ENCODE measurements around the gene PTPRM.
A peak's percentile ranks its signal among the peaks of the same experiment; 100 is the strongest.
"Not testable (repeated sequence)": the region's sequence is repeated elsewhere in the genome, so short reads cannot be mapped to it uniquely, and the experiment has no call there.

The PTPRM gene

DNA sequence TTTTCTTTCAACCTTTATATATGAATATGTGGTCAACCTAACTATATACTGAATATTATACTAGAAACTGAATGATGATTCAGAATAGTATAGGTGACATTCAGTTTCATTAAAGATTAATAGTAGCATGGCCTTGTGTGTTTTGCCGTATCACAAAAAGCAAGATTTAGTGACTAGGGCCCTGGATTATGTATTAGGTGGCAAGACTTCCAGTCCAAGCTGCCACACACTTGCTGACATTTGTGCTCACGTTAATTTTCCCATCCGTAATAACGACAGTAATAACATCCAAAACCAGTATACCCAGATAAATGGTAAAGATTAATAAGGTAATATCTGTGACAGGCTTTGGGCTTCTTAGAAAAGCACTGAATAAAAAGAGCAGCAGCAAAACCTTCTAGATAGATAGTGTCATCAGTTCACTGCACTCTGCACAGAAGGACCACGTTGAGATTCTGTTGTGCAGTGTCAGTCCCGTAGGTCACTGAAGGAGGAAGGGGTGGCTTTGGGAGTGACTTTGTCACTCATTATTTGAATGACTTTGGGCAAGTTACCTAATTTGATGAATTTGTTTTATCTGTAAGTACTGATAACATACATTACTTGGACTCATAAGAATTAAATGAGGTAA is 451.7 kb downstream of the PTPRM start:
- no peak for DNase-seq

DNA sequence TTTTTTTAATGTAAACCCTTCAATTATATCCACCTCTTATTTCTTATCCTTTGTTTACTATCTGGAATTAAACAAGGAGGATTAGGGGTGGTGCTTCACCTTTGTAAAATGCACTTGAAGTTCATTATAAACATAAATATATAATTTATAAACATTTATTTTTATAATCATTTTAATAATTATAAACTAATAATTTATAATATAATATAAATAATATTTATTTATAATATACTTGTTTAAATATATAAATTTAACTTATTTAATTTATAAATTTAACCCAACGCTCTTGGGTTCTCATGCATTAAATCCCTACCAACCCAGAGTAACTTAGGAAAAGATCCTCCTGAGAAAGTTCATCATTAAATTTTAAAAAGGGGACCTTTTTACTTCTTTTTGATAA is 452.5 kb downstream of the PTPRM start:
- DNase-seq = no peak

DNA sequence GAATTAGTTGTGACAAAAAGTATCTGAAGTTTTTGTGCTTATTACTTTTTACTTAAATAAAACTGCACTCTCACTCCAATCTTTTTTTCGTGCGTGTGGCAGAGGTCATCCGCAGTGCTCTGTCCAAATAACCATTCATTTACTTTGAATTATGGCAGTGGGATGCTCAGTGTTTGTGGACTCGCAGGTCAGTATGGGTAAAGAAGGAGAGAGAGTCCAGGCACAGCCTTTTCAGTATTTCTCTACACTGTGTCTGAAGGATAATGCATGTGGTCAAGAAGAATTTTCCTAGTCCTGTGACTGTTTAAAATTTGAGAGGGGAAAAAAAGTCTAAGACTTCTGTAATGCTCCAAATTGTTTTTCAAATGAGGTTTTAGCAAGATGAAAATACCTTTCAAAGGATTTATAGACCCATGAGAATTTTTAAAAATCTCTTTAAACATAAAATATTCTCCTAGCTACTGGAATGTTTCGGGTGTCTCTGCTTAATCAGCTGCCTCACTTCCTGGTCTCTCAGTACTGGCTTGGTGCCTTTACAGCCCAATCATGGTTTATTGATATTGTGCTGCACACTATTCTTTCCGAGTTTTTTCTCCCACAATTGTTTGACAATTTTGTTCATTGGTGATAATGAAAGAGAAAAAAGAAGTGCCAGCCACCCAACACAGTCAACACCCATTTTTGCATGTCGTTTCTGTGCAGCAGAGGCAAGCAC is 453.2 kb downstream of the PTPRM start:
- DNase-seq = no peak

DNA sequence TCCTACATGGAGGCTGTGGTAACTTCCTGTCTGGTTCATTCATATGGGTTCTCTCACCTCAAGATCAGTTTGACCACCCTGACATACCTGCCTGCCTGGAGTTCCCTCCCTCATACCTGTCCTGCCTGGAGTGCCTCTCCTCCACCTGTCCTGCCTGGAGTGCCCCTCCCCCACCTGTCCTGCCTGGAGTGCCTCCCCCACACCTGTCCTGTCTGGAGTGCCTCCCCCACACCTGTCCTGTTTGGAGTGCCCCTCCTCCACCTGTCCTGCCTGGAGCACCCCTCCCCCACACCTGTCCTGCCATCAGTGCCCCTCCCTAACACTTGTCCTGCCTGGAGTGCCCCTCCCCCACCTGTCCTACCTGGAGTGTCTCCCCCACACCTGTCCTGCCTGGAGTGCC is 461.9 kb downstream of the PTPRM start:
- no peak for DNase-seq

DNA sequence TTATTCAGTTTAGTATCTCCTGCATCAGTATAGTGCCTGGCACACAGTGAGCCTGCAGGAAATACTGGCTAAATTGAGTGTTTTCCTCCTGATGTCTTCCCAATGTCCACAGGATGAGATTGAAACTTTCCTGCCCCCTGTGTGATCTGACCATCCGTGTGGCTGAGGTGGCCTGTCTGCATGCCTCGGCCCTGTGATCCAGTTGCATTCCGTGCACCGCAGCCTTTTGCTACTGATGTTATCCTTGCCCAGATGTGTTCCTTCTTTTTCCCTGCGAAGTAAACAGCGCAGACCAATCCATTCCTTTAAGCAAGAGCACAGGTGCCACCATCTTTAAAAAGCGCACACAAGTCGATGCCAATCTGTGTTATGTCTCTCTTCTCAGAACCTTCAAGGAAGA is 462.6 kb downstream of the PTPRM start:
- no peak for DNase-seq

DNA sequence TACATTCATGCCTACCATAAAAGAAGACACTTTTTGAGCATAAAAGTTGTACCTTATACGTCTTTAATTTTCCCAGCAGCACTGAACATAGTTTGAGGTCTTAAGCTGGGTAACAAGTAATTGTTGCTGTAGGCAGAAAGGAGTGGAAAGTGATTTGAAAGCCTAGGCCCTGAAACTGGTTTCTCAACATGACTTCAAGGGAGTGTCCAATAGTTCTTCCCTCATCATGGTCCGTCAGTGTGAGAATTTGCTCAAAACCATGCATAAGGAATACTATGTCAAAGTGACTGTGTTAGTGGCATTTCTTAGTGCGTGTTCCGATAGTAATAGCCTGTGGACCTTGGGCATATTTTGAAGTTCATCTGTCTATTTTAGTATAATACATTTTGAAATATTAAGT is 463.1 kb downstream of the PTPRM start:
- DNase-seq = no peak

DNA sequence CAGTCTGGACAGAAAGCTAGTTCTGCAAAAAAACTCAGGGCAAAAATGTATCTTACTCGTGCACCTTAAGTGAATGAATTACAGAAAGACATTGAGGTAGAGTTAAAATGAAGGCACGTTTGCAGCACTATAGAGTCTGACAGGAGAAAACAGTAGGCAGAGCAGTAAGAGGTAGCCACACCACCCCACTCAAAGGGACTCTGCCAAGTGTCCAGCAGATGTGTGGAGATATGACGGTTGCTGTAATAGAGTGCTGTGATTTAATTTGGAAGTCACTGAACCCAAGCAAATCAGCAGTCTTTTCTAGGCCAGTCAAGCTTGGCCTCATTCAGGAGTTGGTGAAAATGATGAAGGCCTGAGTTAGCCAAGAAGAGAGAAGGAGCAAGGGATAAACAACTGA is 464.4 kb downstream of the PTPRM start:
- no peak for DNase-seq

DNA sequence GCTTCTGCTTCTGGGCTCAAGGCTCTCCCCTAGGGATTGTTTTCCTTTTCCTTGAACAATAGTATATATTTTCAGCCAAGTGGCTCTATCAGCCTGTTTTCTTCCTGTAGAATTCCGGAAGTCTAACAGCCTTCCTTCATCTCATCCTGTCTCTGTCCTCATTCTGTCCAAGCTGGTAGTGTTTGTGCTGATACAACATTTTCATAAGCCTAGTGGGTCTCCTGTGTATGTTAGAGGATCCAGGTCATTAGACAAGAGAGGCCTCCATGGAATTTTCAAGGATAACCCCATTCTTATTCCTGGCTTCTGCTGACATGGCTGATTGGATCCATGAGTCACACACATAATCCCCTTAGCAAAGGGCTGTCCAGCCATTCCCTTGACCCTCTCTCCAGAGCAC is 467.6 kb downstream of the PTPRM start:
- no peak for DNase-seq

DNA sequence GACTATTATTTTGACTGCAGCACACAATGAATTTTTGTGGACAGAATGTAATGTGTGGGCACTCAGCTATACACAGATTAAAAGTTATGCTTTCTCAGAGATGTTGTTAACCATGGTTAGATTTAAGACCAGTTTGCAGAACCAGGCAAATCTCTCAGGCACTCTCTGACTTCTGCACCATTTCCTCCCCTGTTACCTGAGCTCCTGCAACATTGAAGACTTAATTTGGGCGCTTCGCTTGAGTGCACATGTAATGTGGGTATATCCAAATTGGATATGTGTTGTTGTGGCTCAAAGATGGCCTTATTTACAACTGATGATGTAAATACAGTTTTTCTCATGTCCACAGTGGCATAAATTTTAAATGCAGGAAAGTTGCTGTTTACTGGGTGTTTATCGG is 469.4 kb downstream of the PTPRM start:
- DNase-seq = no peak

DNA sequence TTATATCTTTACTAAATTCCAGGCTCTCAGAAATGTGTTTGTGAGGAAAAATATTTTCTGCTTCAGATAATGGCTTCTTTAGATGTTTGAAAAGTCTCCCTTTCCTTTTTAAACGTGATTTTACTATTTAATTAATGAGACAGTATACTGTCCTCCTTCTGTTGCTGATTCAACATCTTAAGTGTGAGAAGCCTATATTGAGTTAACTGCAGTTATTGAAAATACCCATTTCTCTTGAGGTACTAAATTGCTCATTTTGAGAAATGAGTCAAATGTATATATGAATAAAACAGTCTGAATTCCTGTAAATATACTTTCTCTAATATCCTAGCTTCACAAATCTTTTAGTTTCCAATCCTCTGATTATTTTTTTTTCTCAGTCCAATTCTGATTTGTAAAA is 470.2 kb downstream of the PTPRM start:
- DNase-seq = no peak

DNA sequence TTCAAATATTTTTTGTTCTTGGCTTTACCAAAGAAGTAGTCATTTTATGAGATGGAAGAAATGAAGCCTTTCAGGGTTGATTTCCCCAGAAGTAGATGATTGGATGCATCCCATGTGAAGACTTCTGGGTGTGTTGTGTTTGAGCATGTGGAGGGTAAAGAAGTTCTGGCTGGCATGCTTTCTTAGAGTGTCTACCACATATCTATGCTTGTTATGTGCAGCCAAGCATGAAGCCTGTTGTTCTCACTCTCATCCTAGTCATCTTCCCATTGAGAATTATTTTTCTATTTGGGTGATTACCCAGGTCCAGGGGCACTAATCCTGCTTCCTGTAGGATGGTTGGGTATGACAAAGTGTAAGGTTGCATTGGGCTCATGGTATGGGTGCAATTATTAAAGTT is 472.9 kb downstream of the PTPRM start:
- DNase-seq = peak; percentile 42

DNA sequence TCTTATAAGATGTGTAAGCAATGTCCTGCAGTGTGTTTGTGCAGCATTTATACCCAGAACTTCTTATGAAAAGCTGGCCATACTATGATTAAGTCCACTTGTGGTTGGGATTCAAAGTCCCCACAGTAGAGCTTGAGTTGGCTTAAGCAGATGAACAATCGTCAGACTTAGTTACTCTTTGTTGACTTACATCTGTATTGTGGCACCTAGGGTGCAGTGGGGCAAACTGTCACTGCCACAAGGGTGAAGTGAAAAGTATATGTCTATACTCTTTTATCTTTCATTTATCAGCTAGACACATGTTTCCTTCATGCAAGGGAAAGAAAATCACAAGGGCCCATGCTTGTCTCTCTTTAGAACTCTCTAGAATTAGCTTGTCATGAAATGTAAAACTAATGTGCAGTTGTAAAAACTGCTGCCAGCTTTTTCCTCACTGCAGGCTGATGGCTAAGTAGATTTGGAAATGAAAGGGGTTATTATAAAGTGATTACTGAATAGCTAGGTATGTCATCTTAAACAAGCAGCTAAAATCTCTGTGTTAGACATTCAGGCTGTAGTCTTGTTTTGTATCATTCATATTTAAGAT is 474.5 kb downstream of the PTPRM start:
- DNase-seq = no peak

DNA sequence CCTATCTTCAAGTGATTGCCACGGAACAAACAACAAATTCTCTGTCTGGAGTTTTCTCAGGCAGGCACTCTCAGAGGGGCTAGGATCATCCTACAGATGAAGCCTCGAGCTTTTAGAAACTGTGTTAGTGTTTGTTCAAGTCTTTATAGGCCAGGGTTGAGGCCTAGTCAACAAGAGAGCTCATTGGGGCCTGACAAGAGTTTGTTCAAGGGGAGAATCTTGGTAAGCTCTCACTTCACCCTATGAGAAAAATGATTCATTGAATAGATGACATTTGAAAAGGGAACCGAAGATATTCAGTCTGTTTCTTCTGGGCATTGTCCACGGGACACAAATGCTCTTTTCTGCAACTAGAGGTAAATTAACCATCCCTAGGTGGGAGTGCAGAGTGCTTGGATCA is 476.9 kb downstream of the PTPRM start:
- no peak for DNase-seq

DNA sequence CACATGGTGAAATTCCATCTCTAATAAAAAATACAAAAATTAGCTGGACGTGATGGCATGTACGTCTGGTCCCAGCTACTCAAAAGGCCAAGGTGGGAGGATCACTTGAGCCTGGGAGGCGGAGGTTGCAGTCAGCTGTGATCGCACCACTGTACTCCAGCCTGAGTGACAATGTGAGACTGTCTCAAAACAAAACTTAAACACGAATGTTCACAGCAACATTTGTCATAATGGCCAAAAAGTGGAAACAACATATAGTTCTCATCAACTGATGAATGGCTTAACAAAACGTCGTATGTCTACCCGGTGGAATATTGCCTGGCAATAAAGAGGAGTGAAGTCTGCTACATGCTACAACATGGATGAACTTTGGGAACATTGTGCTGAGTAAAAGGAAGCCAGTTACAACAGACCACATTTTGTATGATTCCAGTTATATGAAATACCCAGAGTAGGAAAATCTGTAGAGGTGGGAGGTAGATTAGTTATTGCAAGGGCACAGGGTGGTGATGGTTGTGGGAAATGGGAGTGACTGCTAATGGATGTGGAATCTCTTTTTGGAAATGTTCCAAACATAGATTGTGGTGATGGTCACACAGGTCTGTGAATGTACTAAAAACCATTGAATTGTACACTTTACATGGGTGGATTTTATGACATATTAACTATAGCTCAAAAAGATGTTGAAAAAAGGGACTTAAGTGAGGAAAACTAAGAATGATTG is 478.2 kb downstream of the PTPRM start:
- DNase-seq = no peak

DNA sequence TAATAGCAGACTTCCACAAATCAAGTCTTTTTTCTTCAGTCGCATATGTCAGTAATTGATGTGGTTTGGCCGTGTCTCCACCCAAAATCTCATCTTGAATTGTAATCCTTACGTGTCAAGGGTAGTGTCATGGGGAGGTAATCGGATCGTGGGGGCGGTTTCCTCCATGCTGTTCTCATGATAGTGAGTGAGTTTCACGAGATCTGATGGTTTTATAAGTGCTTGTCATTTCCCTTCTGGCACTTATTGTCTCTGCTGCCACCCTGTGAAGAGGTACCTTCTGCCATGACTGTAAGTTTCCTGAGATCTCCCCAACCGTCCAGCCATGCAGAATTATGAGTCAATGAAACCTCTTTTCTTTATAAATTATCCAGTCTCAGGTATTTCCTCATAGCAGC is 478.8 kb downstream of the PTPRM start:
- DNase-seq = no peak

DNA sequence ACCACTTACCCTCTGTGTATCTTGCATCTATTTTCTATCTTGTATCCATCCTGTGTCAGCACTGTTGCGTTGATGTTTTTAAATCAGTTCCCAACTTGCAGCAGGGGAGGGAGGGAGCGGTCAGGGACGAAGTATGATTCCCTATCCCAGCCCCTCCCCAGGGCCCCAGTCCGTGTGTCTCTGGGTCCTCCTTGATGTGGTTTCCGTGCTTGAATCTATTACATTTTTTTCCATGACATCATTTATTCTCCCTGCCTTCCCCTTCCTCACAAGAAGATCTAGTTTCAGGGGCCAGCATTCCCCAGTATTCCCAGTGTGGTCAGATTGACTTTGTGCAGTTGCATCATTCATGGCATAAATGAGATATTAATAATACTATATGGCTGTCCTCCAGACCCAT is 479.3 kb downstream of the PTPRM start:
- DNase-seq = no peak

DNA sequence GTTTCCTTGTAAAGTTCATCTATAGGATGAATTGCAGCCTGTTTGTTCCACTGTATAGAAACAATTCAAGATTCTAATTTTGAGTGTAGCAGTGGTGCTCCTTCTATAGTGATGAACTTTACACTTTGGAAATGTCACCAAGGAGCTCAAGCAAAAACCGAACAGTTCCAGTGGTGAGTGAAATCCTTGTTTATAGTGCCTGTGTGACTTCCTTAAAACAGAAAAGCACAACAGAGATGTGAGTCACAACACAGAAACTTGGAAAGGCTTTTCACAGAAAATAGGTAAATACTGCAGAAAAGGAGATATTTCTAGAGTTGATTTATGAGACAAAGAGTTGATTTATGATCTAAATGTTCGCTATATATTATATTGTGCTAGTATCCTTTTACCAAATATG is 482.0 kb downstream of the PTPRM start:
- DNase-seq = no peak

DNA sequence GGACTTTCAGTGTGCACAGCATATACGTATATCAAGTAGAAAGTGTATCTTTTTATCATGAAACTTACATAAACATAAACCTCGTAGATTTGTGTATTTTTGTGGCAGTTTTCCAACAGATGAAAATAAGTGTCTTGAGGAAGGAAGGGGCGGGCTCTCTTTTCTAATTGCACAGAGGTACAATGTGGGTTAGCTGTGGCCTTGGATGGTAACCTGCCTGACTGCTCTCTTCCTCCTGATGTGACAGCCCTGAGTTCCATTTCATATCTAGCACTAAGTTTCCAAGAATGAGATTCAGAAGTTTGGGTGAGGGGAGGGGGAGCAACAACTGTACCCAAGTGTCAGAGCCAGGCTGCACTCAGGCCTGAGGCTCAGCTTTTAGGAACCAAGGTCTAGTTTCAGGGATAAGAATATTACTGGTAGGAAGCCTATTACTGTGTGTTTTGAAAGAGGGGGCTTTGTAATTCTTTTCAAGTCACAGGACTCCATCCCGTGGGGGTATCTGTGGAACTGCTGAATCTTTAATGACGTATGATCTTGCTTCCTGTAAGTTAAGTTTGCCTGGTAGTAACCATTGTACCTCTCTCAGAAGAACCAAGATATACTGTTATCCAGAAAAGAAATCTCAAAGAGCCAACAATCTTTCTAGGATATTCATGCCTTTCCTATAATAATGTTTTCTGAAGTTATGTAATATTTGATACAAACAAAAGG is 483.7 kb downstream of the PTPRM start:
- no peak for DNase-seq

DNA sequence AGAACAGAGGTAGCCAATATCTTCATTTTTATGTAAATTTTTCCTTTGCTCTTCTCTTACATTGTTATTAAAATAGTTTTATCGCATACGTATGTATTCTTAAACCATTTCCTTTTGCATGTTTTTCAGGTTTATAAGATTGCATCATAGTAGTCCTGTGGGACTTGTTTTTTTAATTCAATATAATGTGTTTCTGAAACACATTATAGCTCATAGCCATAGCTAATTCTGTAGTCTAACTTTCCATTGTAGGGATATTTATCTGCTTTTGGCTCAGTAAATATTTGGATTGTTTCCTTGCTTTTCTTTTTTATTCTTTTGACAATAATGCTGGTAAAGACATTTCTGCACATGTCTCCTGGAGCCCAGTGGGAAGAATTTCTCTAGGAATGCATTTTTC is 484.3 kb downstream of the PTPRM start:
- no peak for DNase-seq

DNA sequence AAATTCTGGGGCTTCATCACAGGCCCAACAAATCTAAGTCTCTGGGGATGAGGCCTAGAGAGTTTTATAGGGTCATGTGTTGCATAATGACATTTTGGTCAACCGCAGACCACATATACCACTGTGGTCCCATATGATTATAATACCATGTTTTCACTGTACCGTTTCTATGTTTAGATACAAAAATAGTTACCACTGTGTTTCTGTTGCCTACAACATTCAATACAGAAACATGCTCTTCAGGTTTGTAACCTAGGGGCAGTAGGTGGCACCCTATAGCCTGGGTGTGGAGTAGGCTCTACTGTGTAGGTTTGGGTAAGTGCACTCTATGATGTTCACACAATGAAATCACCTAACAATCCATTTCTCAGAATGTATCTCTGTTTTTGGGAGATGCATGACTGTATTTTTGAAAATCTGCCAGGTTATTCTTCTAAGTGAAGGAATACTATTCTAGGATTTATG is 485.2 kb downstream of the PTPRM start:
- no peak for DNase-seq

DNA sequence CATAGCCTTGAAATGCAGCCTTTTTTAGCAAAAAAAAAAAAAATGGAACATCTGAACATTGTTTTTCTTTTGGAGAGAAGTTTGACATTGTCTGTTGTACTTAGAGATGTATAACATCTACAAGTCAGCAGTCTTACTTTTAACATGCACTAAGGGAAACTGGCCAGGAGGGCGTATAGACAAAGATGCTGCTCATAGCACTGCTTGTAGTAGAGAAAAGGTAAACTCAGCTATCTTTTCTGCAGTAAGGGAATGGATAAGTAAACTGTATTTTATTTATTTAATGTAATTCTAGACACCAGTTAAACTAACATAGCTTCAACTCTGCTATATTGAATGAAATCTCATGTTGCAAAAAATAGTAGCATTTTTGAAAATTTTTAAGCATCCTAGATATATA is 489.6 kb downstream of the PTPRM start:
- DNase-seq = no peak

DNA sequence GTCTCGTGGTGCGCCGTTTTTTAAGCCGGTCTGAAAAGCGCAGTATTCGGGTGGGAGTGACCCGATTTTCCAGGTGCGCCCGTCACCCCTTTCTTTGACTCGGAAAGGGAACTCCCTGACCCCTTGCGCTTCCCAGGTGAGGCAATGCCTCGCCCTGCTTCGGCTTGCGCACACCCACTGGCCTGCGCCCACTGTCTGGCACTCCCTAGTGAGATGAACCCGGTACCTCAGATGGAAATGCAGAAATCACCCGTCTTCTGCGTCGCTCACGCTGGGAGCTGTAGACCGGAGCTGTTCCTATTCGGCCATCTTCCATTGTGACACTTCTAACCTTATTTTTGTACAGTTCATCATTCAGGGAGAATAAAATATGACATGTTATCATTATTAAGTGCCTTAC is 496.0 kb downstream of the PTPRM start:
- DNase-seq = not testable (repeated sequence)

DNA sequence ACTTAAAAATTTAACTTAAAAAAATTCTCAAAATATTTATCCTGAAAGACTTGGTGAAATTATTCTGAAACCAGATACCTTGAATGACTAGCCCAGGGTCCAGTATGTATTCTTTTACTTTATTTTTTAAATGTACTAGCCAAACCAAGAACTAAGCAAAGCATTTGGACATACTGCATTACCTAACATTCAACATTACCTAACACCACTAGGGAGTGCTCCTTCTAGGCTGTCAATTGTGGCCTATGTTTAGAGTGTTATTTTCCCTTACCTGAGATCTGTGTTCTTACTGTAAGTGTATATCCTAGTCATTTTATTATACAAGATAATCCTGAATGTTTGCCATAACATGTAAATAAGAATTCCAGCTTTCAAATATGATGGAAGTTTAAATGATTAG is 496.6 kb downstream of the PTPRM start:
- no peak for DNase-seq

Data from retina (tissue), 1 donor.